Renal pelvis (tissue), 4 donors: ENCODE data around the gene IFT81. TPM values are rescaled to one million over a fixed set of nuclear protein-coding genes. Genes with fewer than 3 reads are reported as not detected.
"Not testable (repeated sequence)": the region's sequence is repeated elsewhere in the genome, so short reads cannot be mapped to it uniquely, and the experiment has no call there.

ENCODE experiments used
- DNase-seq: peaks from one replicate; pipeline ENCODE4 v3.0.0-alpha.2; 2013
- polyA plus RNA-seq, 3 donors: library from polyadenylated mRNA; unstranded; fragments of 120-200 nt; gene quantifications; one replicate each; pipeline ENCODE4 v1.2.1, GENCODE V29; 2013; ENCODE audit not compliant: insufficient read length in 3 of 3

The IFT81 gene
- polyA plus RNA-seq, 3 donors = 43.8 to 50.5 (median 48.1) TPM

DNA sequence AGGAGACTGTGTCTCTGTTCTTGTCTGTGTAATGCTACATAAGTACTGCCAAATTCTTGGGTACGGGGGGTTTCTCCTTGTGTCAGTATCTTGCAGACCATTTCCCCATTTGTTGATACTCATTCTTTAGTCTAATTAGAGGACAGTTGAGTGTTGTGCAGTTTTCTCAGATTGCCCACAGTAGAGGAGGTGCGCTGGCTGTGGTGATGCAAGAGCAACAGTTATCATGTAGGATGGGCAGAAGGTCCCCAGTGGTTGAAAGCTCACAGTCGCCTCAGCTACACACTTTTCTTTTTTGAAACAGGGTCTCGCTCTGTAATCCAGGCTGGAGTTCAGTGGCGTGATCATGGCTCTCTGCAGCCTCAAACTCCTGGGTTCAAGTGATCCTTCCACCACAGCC, 119.1 kb downstream of the IFT81 start:
- no peak for DNase-seq

DNA sequence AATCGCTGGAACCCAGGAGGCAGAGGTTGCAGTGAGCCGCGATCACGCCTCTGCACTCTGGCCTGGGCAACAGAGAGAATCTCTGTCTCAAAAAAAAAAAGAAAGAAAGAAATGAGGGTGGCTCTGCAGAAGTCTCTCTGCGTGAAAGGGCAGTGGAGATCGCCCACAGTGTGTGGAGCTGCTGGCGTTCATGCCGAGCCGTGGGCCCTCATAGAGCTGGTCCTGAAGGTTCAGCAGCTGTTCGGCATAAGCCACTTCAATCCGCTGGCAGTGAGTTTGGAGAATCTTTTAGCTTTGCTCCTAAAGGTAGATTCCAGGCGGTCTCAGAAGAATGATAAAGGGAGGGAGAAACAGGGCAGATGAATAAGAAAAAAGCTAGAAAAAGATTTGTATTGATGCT, 120.2 kb downstream of the IFT81 start:
- DNase-seq = no peak

DNA sequence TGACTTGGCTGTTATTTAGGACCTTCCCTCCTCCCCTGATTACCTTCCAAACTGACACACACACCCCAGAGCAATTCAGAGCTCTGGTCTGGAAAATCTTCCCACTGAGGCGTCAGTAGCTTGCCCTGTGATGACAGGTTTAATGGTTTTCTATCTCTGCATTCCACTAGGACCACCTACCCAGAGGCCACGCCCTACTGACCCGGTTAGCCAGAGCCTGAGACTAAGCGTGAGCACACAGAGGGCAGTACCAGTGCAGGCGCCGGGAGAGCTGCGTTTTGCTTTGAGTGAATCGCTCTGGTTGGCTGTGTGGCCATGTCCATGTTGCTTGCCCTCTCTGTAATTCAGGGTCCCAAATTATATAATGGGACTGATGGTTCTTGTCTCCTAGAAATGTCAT, 120.7 kb downstream of the IFT81 start:
- no peak for DNase-seq

DNA sequence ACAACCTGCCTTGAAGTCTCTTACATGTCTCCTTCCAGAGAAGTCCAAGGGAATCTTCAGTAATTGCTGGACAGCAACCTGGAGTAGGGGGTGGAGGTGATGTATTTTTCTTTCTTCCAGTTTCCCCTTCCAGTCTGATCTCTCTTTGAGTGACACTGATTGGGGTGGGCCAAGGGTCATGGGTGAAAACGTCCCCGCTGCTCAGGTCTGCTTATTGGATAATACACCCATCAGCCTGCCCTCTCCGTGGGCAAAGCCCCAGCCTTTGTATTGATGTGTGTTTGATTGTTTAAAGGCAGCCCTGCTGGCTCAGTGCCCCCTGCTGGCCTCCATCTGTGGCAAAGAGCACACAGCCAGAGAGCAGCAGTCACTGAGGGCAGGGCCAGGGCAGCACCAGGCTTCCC, 121.2 kb downstream of the IFT81 start:
- DNase-seq = no peak

DNA sequence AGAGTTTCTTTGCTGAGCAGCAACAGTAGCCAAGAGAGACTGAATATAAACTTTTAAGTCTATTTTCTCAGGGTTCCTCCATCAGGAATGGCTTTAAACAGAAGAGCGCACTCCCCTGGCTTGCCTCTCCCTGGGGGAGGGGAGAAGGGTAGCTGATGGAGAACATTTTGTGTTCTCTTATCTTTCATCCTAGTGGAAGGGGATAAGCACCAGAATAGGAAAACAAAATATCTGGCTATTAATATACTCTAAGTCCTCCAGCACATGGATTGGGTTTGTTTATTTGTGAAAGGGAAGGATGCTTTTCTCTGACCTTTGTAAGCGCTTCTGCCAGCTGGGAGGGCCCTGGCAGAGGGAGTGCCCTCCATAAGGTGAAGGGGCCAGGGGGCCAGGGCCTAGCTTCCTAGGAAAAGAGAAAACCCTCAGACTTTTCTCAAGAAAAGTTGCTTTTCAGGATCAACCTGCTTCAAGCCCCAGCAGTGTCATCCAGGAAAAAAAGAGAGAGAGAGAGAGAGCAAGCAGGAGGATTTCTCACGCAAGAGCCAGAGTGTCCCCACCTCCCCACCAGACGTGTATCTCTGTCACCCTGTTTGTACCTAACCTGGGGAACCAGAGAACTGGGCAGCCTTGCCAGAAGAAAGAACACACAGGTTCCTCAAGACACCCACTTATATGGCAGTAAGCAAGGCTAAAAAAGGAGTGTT, 122.6 kb downstream of the IFT81 start:
- DNase-seq = no peak

DNA sequence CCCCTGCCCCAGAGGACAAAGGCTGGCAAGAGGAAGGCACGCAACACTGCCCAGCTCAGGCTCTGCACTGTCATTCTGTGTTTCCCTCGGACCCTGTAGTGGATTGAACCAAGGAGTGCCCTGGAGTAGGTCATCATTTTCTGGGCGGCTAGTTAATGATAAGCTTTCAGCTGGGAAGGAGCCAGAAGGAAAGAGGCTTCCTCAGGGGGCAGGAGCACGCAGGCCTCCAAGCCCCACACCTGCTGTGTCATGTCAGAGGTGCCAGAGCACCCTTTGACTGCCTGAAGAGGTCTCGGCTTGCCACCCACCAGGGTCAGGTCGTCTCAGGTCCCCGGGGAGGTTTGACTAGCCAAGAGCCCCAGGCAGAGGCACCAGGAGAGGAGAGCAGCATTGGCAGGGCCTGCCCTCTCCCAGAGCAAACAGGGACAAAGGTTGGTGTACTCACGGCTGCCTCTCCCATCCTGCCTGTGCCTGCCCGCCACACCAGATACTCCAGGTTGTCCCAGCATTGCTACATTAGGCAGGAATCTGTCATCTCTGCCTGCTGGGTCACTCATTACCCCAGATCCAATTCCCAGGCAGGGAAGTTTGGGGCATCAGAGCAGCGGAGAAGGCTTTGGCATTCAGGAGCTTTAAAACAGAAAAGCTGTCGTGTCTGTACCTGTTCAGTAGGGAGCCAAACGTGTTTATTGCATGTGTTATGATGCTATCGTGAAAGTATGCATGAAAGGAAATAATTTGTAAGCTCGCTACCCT, 123.4 kb downstream of the IFT81 start:
- peak; percentile 62 for DNase-seq

DNA sequence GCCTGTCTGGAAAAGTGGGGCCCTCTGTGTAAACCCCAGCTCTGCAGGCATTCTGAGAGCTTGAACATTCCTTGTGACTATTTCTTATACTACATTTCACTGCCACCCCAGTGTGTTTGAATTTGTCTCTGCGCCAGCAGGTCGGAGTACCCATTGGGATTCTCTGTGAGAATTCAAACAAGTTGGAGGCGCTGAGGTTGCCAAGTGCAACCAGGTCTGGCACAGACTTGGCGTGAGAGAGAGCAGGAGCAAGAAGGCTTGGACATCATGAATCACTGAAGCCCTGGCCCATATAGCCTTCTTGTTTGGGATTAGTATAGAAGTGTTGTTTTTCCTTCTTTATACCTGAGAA, 123.9 kb downstream of the IFT81 start:
- no peak for DNase-seq

DNA sequence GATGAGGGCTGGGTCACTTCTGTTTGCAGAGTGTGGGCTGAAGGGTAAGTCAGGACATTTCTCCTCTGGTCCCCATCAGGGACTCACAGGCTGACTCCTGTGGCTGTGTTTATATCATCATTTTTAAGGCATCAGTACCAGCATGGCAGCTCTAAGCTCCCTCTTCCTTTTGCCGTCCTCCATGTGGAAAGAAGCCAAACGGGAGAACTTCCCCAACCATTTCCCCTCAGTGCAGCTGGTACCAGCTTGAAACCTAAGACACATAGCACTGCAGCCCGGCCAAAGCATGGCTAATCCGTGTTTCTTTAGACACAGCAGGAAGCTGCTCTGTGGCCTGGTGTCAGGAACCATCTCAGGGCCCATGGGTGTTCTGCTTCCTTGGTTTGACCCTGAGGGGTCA, 124.9 kb downstream of the IFT81 start:
- no peak for DNase-seq

DNA sequence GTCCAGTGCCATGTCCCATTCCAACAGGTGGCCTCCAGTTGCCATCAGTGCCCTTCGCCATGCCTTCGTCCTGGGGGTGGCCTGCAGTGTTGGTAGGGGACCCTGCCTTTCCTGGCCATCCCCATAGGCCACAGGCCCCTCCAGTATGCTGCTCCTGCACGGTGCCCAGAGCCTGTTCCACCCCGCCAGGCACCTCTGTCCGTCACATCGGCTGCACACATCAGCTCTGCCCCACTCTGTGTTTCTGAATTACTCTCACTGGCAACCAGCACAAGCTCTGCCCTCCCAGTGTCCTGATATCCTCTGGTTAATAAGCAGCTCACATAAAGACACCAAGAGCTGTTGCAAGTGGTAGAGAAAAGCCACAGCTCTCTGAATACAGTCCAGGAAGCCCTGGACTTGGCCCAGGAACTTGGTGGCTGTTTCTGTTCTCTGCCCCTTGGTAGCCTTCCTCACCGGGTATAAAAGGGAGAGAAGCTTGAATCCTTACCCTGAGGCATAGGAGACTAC, 125.6 kb downstream of the IFT81 start:
- DNase-seq = no peak

DNA sequence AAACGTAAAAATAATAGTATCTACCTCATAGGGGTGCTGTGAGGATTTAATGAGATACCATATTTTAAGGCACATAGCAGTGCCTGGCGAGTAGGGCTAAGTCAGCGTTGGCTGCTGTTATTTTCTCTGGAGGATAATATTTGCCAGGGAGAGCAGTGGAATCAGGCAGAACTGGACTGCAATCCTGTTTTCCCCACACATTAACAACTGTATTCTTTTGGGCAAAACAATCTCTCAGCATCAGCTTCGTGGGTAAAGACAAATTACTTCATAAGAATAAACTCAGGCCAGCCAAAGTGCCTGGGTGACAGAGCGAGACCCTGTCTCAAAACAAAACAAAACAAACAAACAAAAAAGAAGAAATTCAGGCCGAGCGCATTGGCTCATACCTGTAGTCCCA, 127.2 kb downstream of the IFT81 start:
- DNase-seq = no peak

DNA sequence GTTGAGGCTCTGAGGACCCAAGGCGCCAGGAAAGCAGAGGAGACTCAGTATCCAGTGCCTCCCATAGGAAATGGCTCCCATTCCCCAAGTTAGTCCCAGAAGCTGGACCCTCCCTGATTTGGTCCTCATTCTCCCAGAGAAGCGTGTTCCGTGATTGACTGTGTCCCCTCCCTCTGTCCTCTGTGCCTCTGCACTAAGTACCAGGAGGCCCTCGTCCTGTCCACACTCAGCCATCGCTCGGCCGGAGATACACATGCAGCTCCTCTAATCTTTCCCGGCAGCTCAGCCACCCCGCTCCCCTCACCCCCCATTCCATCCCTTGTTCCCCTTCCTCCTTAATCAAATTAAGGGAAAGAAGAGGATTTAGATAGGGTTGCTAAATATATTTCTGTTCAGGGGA, 128.6 kb downstream of the IFT81 start:
- DNase-seq = no peak

DNA sequence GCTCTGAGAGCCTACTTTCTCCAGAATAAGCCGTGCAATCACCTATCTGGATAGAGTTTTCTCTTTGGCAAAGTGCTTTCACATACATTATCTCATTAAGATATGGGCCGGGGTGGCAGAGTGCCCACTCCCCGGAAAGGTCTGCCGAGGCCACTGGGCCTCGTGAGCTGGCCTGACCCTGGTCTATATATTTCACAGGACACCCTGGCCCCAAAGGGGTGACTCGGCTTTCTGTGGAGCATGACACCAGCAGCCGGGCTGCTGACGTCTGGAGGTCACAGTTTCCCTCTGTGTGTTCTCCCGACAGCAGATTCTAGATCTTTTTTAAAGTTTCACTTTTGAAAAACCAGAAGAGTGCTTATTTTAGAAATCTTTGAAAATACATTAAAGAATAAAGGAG, 129.0 kb downstream of the IFT81 start:
- no peak for DNase-seq

DNA sequence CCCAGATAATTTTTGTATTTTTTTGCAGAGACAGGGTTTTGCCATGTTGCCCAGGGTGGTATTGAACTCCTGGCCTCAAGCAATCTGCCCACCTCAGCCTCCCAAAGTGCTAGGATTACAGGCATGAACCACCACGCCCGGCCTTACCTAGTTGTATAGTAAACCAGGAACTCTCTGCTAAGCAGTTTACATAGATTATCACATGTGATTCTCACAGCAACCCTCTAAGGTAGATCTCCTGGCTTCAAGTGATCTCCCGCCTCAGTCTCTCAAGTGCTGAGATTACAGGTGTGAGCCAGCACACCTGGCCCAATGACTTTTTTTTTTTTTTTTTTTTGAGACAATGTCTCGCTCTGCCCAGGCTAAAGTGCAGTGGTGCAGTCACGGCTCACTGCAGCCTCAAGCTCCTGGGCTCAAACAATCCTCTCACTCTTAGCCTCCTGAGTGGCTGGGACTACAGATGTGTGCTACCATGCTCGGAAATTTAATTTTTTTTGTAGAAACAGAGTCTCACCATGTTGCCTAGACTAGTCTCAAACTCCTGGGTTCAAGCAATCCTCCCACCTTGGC, 130.9 kb downstream of the IFT81 start:
- DNase-seq = no peak

DNA sequence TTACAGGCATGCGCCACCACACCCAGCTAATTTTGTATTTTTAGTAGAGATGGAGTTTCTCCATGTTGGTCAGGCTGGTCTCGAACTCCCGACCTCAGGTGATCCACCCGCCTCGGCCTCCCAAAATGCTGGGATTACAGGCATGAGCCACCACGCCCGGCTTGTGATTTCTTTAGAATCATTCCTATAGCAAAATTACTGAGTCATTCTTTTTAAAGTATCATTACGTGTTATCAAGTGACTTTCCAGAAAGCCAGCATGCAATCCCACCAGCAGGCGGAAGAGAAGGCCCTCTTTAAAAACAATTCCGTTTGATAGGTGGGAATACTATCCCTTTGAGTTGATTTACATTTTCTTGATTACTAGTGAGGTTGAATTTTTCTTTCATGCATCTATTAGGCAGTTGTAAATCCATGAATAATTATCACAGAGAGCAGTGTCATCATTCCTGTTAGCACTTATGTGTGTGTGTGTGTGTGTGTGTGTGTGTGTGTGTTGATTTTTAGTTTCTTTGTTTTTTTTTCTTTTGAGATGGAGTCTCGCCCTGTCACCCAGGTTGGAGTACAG, 131.8 kb downstream of the IFT81 start:
- DNase-seq = not testable (repeated sequence)

DNA sequence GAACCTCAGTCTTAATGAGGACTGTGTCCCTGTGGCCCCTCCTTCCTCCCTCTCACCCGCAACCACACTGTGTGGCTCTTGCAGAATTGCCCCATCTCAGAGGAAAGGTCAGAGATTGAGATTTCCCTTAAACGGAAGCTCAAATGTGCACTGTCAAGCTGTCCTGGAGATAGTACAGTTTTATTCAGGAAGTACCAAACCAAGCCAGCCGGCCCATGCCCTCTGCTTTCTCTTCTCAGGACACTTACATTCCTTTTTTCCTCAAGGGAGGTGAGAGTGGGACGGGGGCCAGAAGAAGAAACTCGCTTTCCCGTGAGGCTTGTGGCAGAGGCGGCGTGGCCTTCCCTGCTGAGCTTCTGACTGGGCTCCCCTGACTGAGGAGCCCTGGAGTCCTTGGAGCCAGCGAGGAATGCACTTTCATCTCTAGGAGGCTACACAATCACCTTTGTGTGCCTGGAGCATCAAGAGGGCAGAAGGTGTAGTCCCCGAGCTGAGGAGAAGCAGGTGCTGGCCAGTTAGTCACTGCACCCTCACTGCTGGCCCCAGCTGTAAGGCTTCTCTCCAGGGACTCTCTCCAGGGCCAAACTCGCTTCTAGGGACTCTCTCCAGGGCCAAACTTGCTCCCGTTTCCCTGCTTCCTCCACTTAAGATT, 132.7 kb downstream of the IFT81 start:
- no peak for DNase-seq

DNA sequence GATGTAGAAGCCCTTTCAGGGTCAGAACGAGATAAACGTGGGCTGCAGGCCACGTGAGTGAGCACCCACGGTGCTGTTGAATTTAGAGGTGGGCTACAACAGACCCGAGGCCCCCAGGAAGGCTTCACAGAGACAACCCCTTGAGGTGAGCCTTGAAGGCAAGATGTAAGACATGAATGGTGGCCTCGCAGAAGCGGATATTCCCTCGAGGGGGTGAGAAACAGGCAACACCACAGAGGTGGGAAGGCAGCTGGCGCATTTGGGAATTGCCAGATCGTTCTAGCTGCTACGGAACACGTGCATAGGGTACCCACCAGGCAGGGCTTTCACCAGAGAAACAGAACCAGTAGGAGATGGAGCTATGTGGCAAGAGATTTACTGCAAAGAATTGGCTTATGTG, 134.3 kb downstream of the IFT81 start:
- DNase-seq = no peak

DNA sequence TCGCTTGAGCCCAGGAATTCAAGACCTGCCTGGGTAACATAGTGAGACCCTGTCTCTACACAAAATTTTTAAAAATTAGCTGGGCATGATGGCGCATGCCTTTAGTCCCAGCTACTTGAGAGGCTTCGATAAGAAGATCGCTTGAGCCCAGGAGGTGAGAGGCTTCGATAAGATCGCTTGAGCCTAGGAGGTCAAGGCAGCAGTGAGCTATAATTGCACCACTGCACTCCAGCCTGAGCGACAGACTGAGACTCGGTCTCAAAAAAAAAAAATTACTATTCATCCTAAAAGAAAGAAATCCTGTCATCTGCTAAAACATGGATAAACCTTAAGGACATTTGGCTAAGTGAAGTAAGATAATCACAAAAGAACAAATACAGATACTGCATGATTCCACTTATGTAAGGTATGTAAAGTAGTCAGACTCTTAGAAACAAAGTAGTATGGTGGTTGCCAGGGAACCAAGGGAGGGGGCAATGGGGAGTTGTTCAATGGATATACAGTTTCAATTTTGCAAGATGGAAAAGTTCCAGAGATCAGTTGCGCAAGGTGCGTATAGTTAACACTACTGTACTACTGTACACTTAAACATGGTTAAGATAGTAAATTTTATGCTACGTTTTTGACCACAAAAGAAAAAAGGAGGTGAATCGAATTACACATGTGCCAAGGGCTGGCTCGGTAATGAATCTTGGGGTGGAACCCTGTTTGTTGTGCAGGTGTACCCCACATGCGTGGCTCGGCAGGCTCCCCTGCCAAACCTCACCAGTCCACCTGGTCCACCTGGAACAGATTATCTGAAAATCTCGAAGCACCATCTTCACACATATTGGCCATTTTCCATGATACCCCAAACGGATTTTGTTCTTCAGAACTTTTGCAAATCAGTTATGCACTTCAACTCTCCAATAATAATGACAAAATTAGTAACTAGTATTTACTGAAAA, 138.6 kb downstream of the IFT81 start:
- no peak for DNase-seq

DNA sequence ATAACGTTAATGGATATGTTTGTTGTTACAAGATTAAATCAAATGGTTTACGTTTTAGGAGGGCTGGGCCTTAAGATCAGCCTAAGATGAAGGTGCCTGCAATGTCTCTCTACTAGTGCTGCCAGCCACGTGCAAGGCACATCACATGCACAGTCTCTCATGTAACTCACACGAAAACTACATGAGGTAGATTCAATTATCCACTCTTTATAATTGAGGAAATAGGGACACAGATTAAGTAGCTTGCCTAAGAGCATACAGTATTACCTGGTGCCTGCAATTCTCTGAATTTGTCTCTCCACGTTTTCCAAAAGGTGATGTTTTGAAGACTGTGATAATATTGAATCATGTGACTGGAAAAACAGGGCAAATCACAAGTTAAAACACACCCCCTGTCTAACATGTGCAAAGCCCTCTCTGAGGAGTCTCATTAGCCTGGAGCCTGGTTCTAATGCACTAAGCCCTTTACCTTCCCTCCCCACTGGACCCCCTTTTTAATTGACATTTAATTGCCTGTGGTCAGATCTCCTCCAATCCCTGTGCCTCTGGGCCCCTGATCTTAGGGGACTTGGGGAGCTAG, 142.3 kb downstream of the IFT81 start:
- no peak for DNase-seq

DNA sequence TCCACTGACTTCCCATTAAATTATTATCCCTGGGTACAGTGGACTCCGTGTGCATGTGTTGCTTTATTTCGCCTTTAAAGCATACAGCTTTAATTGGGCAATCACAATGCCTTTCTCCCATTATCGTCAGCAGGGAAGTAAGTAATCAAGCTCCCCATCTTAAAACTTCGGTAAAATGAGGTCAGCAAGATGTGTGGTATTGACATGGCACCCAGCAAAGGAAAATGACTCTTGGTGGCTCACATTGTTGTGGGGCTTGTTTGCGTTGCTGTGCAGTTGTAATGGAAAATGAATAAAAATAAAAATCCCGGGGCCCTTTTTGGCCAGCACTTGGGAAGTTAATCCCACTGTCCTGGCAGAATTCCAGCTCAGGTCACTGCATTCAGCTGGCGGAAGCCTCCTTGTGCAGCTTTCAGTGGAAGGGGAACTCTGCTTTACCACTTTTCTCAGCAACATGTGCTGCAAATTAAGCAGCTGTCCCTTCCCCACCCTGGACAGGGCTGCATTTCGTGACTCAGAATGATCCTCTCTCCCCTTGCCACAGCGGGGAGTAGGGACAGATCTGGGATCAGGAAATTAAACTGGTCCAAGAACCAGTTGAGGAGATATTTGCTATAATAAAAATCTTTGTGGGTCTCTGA, 142.9 kb downstream of the IFT81 start:
- DNase-seq = peak; percentile 71
